HepG2 (cell line): Measurements from ENCODE around the gene AKAP12. TPM values are rescaled to one million over a fixed set of nuclear protein-coding genes. Genes with fewer than 3 reads are reported as not detected.
"Not testable (repeated sequence)": the region's sequence is repeated elsewhere in the genome, so short reads cannot be mapped to it uniquely, and the experiment has no call there.

Experiments
- ATAC-seq: fragments of 200-7000 bp; cut with Tn5 transposase; 3 replicates; pipeline ENCODE4 v1.9.1; 2020; ENCODE audit warnings: mild to moderate bottlenecking, moderate library complexity
- BruUV-seq: library from RNA; stranded (reverse); fragments of 400-500 nt; replicated peaks from 2 replicates; lab custom pipeline; 2021; lab: Mats Ljungman, UMichigan
- CTCF ChIA-PET: fragments of 300-600 bp; formaldehyde crosslinking; extraction: SDS; loops from one replicate; lab custom pipeline; 2021; ENCODE audit warnings: low total read pairs, inconsistent platforms, low intra/inter-chr PET ratio; lab: Yijun Ruan, JAX
- POLR2A ChIA-PET: fragments of 350-600 bp; sonication (Branson Sonifier 250); formaldehyde crosslinking; loops from one replicate; lab custom pipeline; 2020; ENCODE audit warnings: antibody characterized with exemption, inconsistent platforms; lab: Yijun Ruan, JAX
- DNase-seq: peaks from one replicate; pipeline ENCODE4 v3.0.0-alpha.2; 2015; ENCODE audit warnings: low spot score
- FAIRE-seq: peaks from 3 replicates; lab custom pipeline; 2011; peaks lifted over from hg19 to GRCh38; lab: Jason Lieb, UNC
- H2AFZ ChIP-seq: one replicate; pipeline ENCODE4 v1.6.1; 2011; ENCODE audit warnings: low read length, inconsistent platforms
- H3K27ac ChIP-seq: fragments of 300-600 bp; 3 replicates; pipeline ENCODE4 v1.8.0; 2011; ENCODE audit warnings: mixed run types, mild to moderate bottlenecking, mixed read lengths, low read length, inconsistent platforms; ENCODE audit not compliant: insufficient read depth; ENCODE audit errors: extremely low read length
- H3K27me3 ChIP-seq, 2 experiments: fragments of 200-600 bp in 1 of 2; 2 replicates in 1 of 2; 3 replicates in 1 of 2; pipeline versions ENCODE4 v1.6.0 to v1.8.0; 2011; ENCODE audit warnings: low read length in 2 of 2, mild to moderate bottlenecking in 2 of 2, moderate library complexity in 2 of 2, inconsistent platforms in 1 of 2; ENCODE audit not compliant: insufficient read depth in 2 of 2, control insufficient read depth in 1 of 2
- H3K36me3 ChIP-seq, 2 experiments: fragments of 200-600 bp in 1 of 2; replicated peaks in 1 of 2; 2 replicates in 1 of 2; 3 replicates in 1 of 2; pipeline versions ENCODE4 v1.5.1 to v1.8.0; 2011; ENCODE audit warnings: low read length in 2 of 2, inconsistent platforms in 1 of 2; ENCODE audit not compliant: insufficient read depth in 2 of 2, control insufficient read depth in 1 of 2
- H3K4me1 ChIP-seq: 2 replicates; pipeline ENCODE4 v1.5.1; 2012; ENCODE audit warnings: low read length, inconsistent platforms; ENCODE audit not compliant: insufficient read depth
- H3K4me2 ChIP-seq: 2 replicates; pipeline ENCODE4 v1.6.0; 2011; ENCODE audit warnings: low read depth, low read length, inconsistent platforms
- H3K4me3 ChIP-seq, 3 experiments: fragments of 200-600 bp in 1 of 3; sonication (generic), shearing (Covaris generic) in 1 of 3; replicated peaks in 1 of 3; 2 replicates each; pipeline ENCODE4 v1.5.1; 2011 to 2016; ENCODE audit warnings: low read length in 3 of 3, inconsistent platforms in 2 of 3, low read depth in 2 of 3, mild to moderate bottlenecking in 2 of 3, control low read depth in 1 of 3, mixed read lengths in 1 of 3; ENCODE audit not compliant: insufficient read depth in 1 of 3
- H3K79me2 ChIP-seq: one replicate; pipeline ENCODE4 v1.6.1; 2011; ENCODE audit warnings: low read length, inconsistent platforms; ENCODE audit not compliant: insufficient read depth
- H3K9ac ChIP-seq: 2 replicates; pipeline ENCODE4 v1.6.0; 2011; ENCODE audit warnings: mild to moderate bottlenecking, low read depth, low read length, inconsistent platforms; ENCODE audit not compliant: insufficient read depth
- H3K9me3 ChIP-seq: 2 replicates; pipeline ENCODE4 v1.5.1; 2012; ENCODE audit warnings: mild to moderate bottlenecking, low read length
- H4K20me1 ChIP-seq: 2 replicates; pipeline ENCODE4 v1.6.0; 2011; ENCODE audit warnings: inconsistent platforms, mild to moderate bottlenecking, low read length, moderate library complexity; ENCODE audit not compliant: insufficient read depth
- MAFF ChIP-seq: IDR thresholded peaks from 2 replicates; pipeline ENCODE4 v1.6.1; 2011; ENCODE audit warnings: low read depth, low read length, improper control_type of control experiment
- MAFK ChIP-seq, 2 experiments: IDR thresholded peaks in 1 of 2; conservative IDR thresholded peaks in 1 of 2; 2 replicates each; pipeline ENCODE4 v1.6.1; 2011; ENCODE audit warnings: improper control_type of control experiment in 2 of 2, low read length in 2 of 2
- MZF1 ChIP-seq: sonication (generic); formaldehyde crosslinking; IDR thresholded peaks from 2 replicates; pipeline ENCODE4 v1.8.1; 2023; ENCODE audit warnings: mild to moderate bottlenecking, missing genetic modification reagents, borderline replicate concordance
- NFE2L2 ChIP-seq: fragments of 150-350 bp; IDR thresholded peaks from 2 replicates; pipeline ENCODE4 v1.6.1; 2014; ENCODE audit warnings: low read length
- PRPF4 ChIP-seq: fragments of 200-400 bp; formaldehyde crosslinking; IDR thresholded peaks from 2 replicates; pipeline ENCODE4 v1.6.1; 2016; ENCODE audit warnings: low read length, low read depth; ENCODE audit not compliant: poor library complexity, severe bottlenecking
- TSC22D2 ChIP-seq: sonication (generic); formaldehyde crosslinking; IDR thresholded peaks from 2 replicates; pipeline ENCODE4 v1.5.1; 2020; ENCODE audit warnings: missing genetic modification reagents, mild to moderate bottlenecking, borderline replicate concordance
- ZNF382 ChIP-seq: sonication (generic); formaldehyde crosslinking; IDR thresholded peaks from 2 replicates; pipeline ENCODE4 v1.5.0; 2020; ENCODE audit warnings: missing genetic modification reagents, mild to moderate bottlenecking, borderline replicate concordance
- ZNF572 ChIP-seq: sonication (generic); formaldehyde crosslinking; IDR thresholded peaks from 2 replicates; pipeline ENCODE4 v1.5.1; 2020; ENCODE audit warnings: mild to moderate bottlenecking, missing genetic modification reagents
- WGBS: methylation state at CpG from one replicate; pipeline ENCODE4 v1.1.6; 2017; ENCODE audit warnings: low lambda C conversion rate; 5-methylcytosine and 5-hydroxymethylcytosine counted together
- in situ Hi-C: cut with HindIII; loops from 2 replicates; pipeline ENCODE4 v1.10.0; 2017; ENCODE audit warnings: low pct_unique_long_range_greater_than_20kb; ENCODE audit not compliant: extremely low pct_ligation_motif_present
- intact Hi-C: fragments of 100-400 bp; cut with micrococcal nuclease; formaldehyde crosslinking; loops from one replicate; pipeline ENCODE4 v1.10.0; 2022; ENCODE audit not compliant: unreplicated experiment
- polyA plus RNA-seq, 8 experiments: library from polyadenylated mRNA; depleted of rRNA in 3 of 8; stranded (reverse) in 7 of 8; unstranded in 1 of 8; fragments of >200 nt; fragmentation: Illumina TruSeq in 4 of 8; extraction: Trizol in 4 of 8; gene quantifications; 2 replicates each; pipeline versions ENCODE4 v1.2.1 to v1.2.3, GENCODE V29; 2011 to 2016; ENCODE audit warnings: low read depth in 4 of 8, missing spikeins in 1 of 8, mixed read lengths in 1 of 8; ENCODE audit not compliant: insufficient read depth in 1 of 8
- total RNA-seq, 5 experiments: library from RNA; depleted of rRNA; stranded (reverse); fragments of >200 nt; fragmentation: Illumina TruSeq; extraction: Trizol; gene quantifications; 2 replicates each; pipeline ENCODE4 v1.2.3, GENCODE V29; 2016; ENCODE audit warnings: low read depth in 1 of 5

Gene AKAP12
- total and polyA plus RNA-seq, 2 of the 13 experiments (the other 11 are each of a cell fraction or from before 2014, with no cell fraction given): 10.6 to 19.0 TPM

DNA sequence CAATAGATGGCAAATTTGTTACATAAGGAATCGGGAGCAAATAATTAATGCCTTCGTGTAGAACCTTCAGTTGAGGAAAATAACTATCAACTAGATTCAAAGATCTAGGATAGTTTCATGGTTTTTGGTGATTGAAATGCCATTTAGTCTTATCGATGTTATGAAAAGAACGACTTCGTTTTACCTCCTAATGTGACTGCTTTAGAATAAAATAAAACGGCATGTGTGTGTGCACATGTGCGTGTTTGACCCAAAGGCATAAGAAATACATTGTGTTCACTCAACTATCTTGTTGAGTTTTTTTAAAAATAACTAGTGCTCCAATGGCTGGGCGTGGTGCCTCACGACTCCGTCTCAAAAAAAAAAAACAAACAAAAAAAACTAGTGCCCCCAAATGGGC lies 114.0 kb downstream of the AKAP12 start:
- WGBS: 97% methylated on average over 10 of the region's 10 CpGs
- FAIRE-seq (no peak), DNase-seq (no peak), ATAC-seq (no peak)
- no peaks in the 10 kb centered on the region for H4K20me1 ChIP-seq
- POLR2A ChIA-PET: no interaction called here
- no peaks in the 10 kb centered on the region for H3K79me2 ChIP-seq
- in situ Hi-C loops: no loop called here
- no peaks in the 10 kb centered on the region for H3K27me3 ChIP-seq
- CTCF ChIA-PET: no interaction called here
- no peaks in the 10 kb centered on the region for H3K4me1 ChIP-seq
- BruUV-seq: no TSS peak
- H3K4me3 ChIP-seq: no peak overlapping the region
- H2AFZ ChIP-seq: no peak overlapping the region
- H3K9me3 ChIP-seq: no peaks in the 10 kb centered on the region
- H3K27ac ChIP-seq: no peak overlapping the region
- H3K9ac ChIP-seq: no peak overlapping the region
- TF ChIP-seq MZF1 (CRISPR knock-in tag) (no peak), PRPF4 (no peak), TSC22D2 (no peak), ZNF572 (CRISPR knock-in tag) (no peak), ZNF382 (no peak)
- peaks cover 6 to 9% of the 10 kb centered on the region in 2 experiments; a peak in 4 of 5 replicates for H3K36me3 ChIP-seq
- intact Hi-C loops: loop anchor here (1.0 kb wide), 1 partner anchor 36 kb away; no protein-coding TSS in a partner anchor
- H3K4me2 ChIP-seq: no peak overlapping the region

GRCh38 chr6:151356983-151357382 lies 117.2 kb downstream of the AKAP12 start:
- FAIRE-seq, H3K79me2 ChIP-seq, H3K27me3 ChIP-seq, H3K4me2 ChIP-seq, in situ Hi-C loops, CTCF ChIA-PET, H3K9me3 ChIP-seq, H3K9ac ChIP-seq, H3K36me3 ChIP-seq, H4K20me1 ChIP-seq, H3K4me3 ChIP-seq, H2AFZ ChIP-seq, H3K27ac ChIP-seq, ATAC-seq, BruUV-seq, DNase-seq, intact Hi-C loops, H3K4me1 ChIP-seq: not testable (repeated sequence)
- WGBS: 96% methylated on average over 6 of the region's 6 CpGs
- POLR2A ChIA-PET: interaction anchor here (1.2 to 1.7 kb wide), 2 partner anchors 32 to 33 kb away, joined by 3 to 4 read pairs; no protein-coding TSS in a partner anchor
- TF ChIP-seq NFE2L2 (peak; percentile 70; the same call in 1 of the 2 replicates), MAFF (0 out of 2 replicates have a peak, but pooled peaks have one; percentile 6), MAFK (conservative IDR thresholded peaks at IDR 0.05 in 1 of 2, IDR thresholded peaks at IDR 0.05 in 1 of 2; ENCODE audit: low read length in 2 of 2) (peak; percentile 27 to 50; a peak in 3 of 4 replicates)
